ENCODE results near the gene ALDH3A1.

Gene ALDH3A1

GRCh38 chr17:19726631-19727376, 21.3 kb downstream of the ALDH3A1 start:
- H3K36me3 Mint-ChIP-seq (ENCODE audit: low read depth): no peaks in the 10 kb centered on the region
- peaks cover 3% of the 10 kb centered on the region for H3K4me1 Mint-ChIP-seq (ENCODE audit: low read depth)
- DNase-seq (ENCODE audit: low spot score): no peak
- no peak overlapping the region for H3K4me3 Mint-ChIP-seq
- H3K9me3 Mint-ChIP-seq: no peaks in the 10 kb centered on the region
- H3K27me3 Mint-ChIP-seq (ENCODE audit: low read depth): peaks cover 6% of the 10 kb centered on the region
- H3K27ac Mint-ChIP-seq: no peak overlapping the region

DNA sequence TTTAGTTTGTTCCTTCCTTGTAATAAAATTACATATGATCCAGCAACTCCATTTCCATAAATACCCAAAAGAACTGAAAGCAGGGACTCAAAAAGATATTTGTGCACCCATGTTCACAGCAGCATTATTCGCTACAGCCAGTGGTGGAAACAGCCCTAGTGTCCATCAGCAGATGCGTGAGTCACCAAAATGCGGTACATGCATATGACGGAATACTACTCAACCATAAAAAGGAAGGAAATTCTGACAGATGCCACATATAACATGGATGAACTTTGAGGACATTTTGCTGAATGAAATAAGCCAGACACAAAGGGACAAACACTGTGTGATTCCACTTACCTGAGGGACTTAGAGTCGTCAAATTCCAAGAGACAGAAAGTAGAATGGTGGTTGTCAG, 22.6 kb downstream of the ALDH3A1 start:
- Mint-ChIP-seq H3K4me1 (ENCODE audit: low read depth) (peaks cover 3% of the 10 kb centered on the region), H3K27ac (no peak overlapping the region), H3K9me3 (no peaks in the 10 kb centered on the region), H3K27me3 (ENCODE audit: low read depth) (peaks cover 6% of the 10 kb centered on the region), H3K4me3 (peak overlapping the region; percentile 20), H3K36me3 (ENCODE audit: low read depth) (no peaks in the 10 kb centered on the region)
- no peak for DNase-seq (ENCODE audit: low spot score)

- Mint-ChIP-seq H3K36me3 (ENCODE audit: low read depth) (no peaks in the 10 kb centered on the region), H3K27ac (no peak overlapping the region), H3K27me3 (ENCODE audit: low read depth) (peaks cover 6% of the 10 kb centered on the region), H3K9me3 (no peaks in the 10 kb centered on the region), H3K4me1 (ENCODE audit: low read depth) (peaks cover 3% of the 10 kb centered on the region), H3K4me3 (peak overlapping the region; percentile 20)
- peak; percentile 27 for DNase-seq (ENCODE audit: low spot score)
These were observed 23.3 kb downstream of the ALDH3A1 start for GRCh38 chr17:19724501-19725420.

DNA sequence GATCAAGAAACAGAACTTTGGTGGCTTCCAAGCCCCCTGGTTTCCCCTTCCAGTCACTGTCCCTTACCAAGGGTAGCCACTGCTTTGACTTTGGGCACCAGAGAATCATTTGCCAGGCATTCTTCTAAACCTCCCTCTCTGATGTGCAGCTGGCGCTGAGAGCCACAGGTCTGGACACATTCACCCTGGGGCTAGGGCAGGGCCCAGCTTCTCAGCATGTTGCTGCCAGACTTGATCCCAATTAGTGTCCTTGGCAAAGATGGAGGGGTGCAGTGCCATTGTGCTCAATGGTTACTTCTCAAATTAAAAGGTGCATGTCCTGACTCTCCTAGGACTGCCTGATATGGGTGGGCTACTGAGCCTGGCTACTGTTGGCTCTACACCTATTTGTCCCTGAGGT, 24.1 kb downstream of the ALDH3A1 start:
- peaks cover 6% of the 10 kb centered on the region for H3K27me3 Mint-ChIP-seq (ENCODE audit: low read depth)

DNA sequence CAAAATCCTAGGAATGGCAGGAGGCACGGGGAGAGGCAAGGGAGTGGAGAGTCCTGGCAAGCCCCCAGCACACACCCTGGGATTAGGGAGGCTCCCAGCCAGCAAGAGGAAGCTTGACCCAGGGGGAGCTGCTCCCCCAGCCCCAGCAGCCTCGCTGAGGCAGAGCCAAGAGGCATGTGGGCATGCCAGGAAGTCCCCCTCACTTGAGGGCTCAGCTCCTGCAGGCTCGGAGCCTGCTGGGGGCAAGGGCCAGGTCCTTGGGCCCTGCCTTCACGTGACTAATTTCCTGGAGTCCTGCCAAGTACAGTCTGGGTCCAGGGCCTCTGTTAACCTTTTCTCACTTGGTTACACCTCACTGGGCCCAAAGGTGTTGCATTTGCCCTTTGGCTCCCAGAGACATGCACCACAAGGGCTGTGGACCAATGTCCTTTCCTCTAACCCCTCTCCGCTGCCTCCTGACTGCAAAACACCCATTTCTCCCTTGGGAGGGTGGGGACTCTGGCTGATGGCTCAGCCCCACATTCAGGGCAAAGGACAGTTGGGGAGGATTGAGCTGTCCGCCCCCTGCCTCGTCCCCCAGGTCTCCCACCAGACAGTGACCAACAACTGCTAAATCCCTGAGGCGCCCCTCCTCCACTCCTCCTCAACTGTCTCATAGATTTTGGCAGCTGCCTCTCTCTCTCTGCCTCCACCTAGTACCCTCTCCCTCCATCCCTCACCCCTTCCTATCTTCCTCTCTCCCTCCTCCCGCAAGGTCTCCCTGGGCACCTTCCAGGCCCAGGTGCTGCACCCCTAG, 27.3 kb downstream of the ALDH3A1 start:
- Mint-ChIP-seq H3K36me3 (ENCODE audit: low read depth) (no peaks in the 10 kb centered on the region), H3K27me3 (ENCODE audit: low read depth) (peaks cover 6% of the 10 kb centered on the region), H3K4me1 (ENCODE audit: low read depth) (peaks cover 3% of the 10 kb centered on the region), H3K4me3 (no peak overlapping the region), H3K27ac (no peak overlapping the region), H3K9me3 (no peaks in the 10 kb centered on the region)
- DNase-seq (ENCODE audit: low spot score): no peak

More for the DNA sequence above, 24.1 kb downstream of the ALDH3A1 start:
- Mint-ChIP-seq H3K27ac (no peak overlapping the region), H3K4me3 (no peak overlapping the region), H3K4me1 (ENCODE audit: low read depth) (peaks cover 3% of the 10 kb centered on the region), H3K36me3 (ENCODE audit: low read depth) (no peaks in the 10 kb centered on the region), H3K9me3 (no peaks in the 10 kb centered on the region)
- no peak for DNase-seq (ENCODE audit: low spot score)

DNA sequence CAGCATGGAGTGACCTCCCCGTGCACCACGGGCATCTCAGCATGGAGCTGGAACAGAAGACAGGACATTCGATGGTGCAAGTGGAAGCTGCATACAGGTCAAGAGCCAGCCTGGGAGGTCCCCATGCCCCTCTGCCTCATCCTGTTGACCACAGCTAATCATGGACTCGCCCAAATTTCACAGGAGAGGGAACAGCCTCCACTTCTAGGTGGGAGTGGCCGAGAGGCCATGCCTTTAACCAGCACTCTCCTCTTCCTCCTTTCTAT, 28.0 kb downstream of the ALDH3A1 start:
- Mint-ChIP-seq H3K4me3 (no peak overlapping the region), H3K36me3 (ENCODE audit: low read depth) (no peaks in the 10 kb centered on the region), H3K27ac (no peak overlapping the region), H3K9me3 (no peaks in the 10 kb centered on the region), H3K27me3 (ENCODE audit: low read depth) (peaks cover 3% of the 10 kb centered on the region), H3K4me1 (ENCODE audit: low read depth) (peaks cover 3% of the 10 kb centered on the region)
- no peak for DNase-seq (ENCODE audit: low spot score)

DNA sequence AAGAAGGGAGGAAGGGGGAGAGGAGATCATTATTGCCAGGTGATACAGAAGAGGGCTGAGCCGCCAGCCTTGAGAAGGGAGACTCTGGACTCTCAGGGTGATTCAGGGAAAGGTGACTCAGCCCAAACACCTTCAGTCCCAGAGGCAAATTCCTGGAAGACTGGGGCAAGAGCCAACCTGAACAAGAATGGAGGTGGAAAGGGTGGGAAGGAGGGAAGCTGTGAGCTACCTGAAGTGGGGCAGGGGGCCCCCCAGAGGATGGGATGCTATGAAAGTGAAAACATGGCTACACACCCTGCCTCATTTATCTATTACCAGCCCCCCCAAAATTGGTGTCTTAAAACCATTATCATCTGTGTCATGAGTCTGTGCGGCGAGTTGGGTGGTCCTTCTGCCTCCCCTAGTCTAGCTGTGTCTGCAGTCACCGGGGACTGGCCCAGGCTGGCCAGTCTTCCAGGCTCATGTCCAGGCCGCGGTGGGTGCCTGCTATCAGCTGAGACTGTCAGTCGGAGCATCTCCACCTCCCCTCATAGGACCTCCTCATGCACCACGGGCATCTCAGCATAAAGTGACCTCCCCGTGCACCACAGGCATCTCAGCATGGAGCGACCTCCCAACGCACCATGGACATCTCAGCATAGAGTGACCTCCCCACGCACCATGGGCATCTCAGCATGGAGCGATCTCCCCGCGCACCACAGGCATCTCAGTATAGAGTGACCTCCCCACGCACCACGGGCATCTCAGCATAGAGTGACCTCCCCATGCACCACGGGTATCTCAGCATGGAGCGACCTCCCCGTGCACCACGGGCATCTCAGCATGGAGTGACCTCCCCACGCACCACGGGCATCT, 28.5 kb downstream of the ALDH3A1 start:
- H3K4me3 Mint-ChIP-seq: no peak overlapping the region
- H3K27ac Mint-ChIP-seq: no peak overlapping the region
- H3K4me1 Mint-ChIP-seq (ENCODE audit: low read depth): no peaks in the 10 kb centered on the region

GRCh38 chr17:19718613-19719354, 29.3 kb downstream of the ALDH3A1 start:
- Mint-ChIP-seq H3K9me3 (no peaks in the 10 kb centered on the region), H3K27ac (no peak overlapping the region), H3K36me3 (ENCODE audit: low read depth) (no peaks in the 10 kb centered on the region), H3K27me3 (ENCODE audit: low read depth) (no peaks in the 10 kb centered on the region), H3K4me1 (ENCODE audit: low read depth) (no peaks in the 10 kb centered on the region), H3K4me3 (no peak overlapping the region)
- no peak for DNase-seq (ENCODE audit: low spot score)

More for the DNA sequence above, 28.5 kb downstream of the ALDH3A1 start:
- no peaks in the 10 kb centered on the region for H3K9me3 Mint-ChIP-seq
- no peaks in the 10 kb centered on the region for H3K27me3 Mint-ChIP-seq (ENCODE audit: low read depth)
- H3K36me3 Mint-ChIP-seq (ENCODE audit: low read depth): no peaks in the 10 kb centered on the region
- no peak for DNase-seq (ENCODE audit: low spot score)

DNA sequence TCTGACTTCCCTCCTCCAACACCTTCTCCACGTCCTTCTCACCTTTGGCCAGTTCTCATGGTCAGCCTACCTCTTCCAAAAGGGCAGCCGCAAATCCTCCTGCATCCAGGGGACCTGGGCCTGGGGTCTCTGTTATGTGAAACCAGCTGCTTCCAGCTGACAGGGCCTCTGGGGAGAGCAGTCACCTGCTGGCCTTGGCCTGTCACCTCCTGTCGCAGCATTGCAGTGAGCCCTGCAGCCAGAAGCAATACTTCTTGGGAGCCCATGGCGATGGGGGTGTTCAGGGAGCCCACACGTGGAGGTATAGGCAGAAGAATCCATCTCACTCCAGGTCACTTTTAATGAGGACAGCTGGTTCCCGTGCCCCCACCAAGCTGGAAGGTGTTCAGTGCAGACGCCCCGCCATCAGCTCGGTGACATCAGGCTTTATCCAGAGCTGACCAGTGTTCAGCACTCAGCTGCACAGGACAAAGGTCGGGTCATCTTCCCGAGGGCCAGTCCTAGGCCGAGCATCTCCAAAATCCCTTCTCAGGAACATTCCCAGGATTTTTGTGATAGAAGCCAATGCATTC, 30.0 kb downstream of the ALDH3A1 start:
- Mint-ChIP-seq H3K36me3 (ENCODE audit: low read depth) (no peaks in the 10 kb centered on the region), H3K27ac (no peak overlapping the region), H3K27me3 (ENCODE audit: low read depth) (no peaks in the 10 kb centered on the region), H3K4me3 (no peak overlapping the region), H3K4me1 (ENCODE audit: low read depth) (no peaks in the 10 kb centered on the region), H3K9me3 (no peaks in the 10 kb centered on the region)
- no peak for DNase-seq (ENCODE audit: low spot score)

DNA sequence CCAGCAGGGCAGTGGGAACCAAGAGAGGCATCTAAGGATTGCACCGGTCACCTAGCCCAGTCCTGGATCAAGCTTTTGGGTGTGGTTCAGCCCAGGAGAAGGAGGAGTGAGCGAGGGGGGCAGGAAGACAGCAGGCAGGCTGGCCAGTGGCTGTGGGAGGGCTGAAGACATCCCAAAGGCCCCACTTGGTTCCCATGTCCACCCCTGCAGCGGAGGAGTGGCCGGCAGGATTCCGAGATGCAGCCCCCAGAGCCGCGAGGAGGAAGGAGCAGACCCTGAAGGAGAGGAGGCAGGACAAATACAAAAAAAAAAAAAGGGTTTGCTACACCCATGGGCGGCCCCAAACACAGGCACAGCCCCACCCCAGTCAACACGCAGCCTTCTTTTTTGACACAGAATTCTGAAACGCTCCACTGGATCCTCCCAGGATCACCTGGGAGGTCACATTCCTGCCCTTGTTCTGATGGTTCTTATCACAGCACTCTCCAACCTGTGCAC, 30.6 kb downstream of the ALDH3A1 start:
- H3K9me3 Mint-ChIP-seq: no peaks in the 10 kb centered on the region

GRCh38 chr17:19717031-19717360, 31.1 kb downstream of the ALDH3A1 start:
- no peaks in the 10 kb centered on the region for H3K4me1 Mint-ChIP-seq (ENCODE audit: low read depth)
- H3K9me3 Mint-ChIP-seq: no peaks in the 10 kb centered on the region

More for the DNA sequence above, 30.6 kb downstream of the ALDH3A1 start:
- no peak overlapping the region for H3K4me3 Mint-ChIP-seq
- no peaks in the 10 kb centered on the region for H3K4me1 Mint-ChIP-seq (ENCODE audit: low read depth)
- DNase-seq (ENCODE audit: low spot score): no peak
- H3K27ac Mint-ChIP-seq: no peak overlapping the region
- H3K27me3 Mint-ChIP-seq (ENCODE audit: low read depth): no peaks in the 10 kb centered on the region
- H3K36me3 Mint-ChIP-seq (ENCODE audit: low read depth): no peaks in the 10 kb centered on the region

GRCh38 chr17:19716108-19717030, 31.7 kb downstream of the ALDH3A1 start, which contains the start of gene SLC47A2:
SLC47A2 (minus strand) TSS chr17:19716584; CDS start chr17:19716555, 29 bp downstream.
- H3K27ac Mint-ChIP-seq: no peak within 1 kb of the TSS
- no peaks in the 10 kb centered on the region for H3K4me1 Mint-ChIP-seq (ENCODE audit: low read depth)
- no peak for DNase-seq (ENCODE audit: low spot score)
- H3K9me3 Mint-ChIP-seq: no peaks in the 10 kb centered on the region
- H3K27me3 Mint-ChIP-seq (ENCODE audit: low read depth): no peaks in the 10 kb centered on the region
- no peak within 1 kb of the TSS for H3K4me3 Mint-ChIP-seq
- no peaks in the 10 kb centered on the region for H3K36me3 Mint-ChIP-seq (ENCODE audit: low read depth)

More at GRCh38 chr17:19717031-19717360, 31.1 kb downstream of the ALDH3A1 start:
- DNase-seq (ENCODE audit: low spot score): no peak
- Mint-ChIP-seq H3K36me3 (ENCODE audit: low read depth) (no peaks in the 10 kb centered on the region), H3K27ac (no peak overlapping the region), H3K27me3 (ENCODE audit: low read depth) (no peaks in the 10 kb centered on the region), H3K4me3 (no peak overlapping the region)
